CD8-positive, alpha-beta memory T cell (primary cell): ENCODE results near the gene ARF1. TPM values are rescaled to one million over a fixed set of nuclear protein-coding genes. Genes with fewer than 3 reads are reported as not detected.

Experiments used
- CTCF ChIA-PET: fragments of 350-600 bp; sonication (Branson Sonifier 250); formaldehyde crosslinking; loops from one replicate; lab custom pipeline; 2021; ENCODE audit warnings: antibody characterized with exemption; lab: Charles Lee
- POLR2A ChIA-PET: fragments of 350-600 bp; sonication (Branson Sonifier 250); formaldehyde crosslinking; loops from one replicate; lab custom pipeline; 2021; ENCODE audit warnings: antibody characterized with exemption; lab: Charles Lee
- DNase-seq, 5 donors: peaks; one replicate each; pipeline versions ENCODE4 v3.0.0 to v3.0.0-alpha.2; 2020 to 2022; ENCODE audit warnings: mixed read lengths in 1 of 5
- H3K27ac ChIP-seq: one replicate; pipeline ENCODE4 v1.7.0; 2013; ENCODE audit warnings: low read depth, mild to moderate bottlenecking, low read length, moderate library complexity
- H3K27me3 ChIP-seq: 2 replicates; pipeline ENCODE4 v1.7.0; 2013; ENCODE audit warnings: low read length, mild to moderate bottlenecking; ENCODE audit not compliant: insufficient read depth, poor library complexity, severe bottlenecking
- H3K36me3 ChIP-seq: 2 replicates; pipeline ENCODE4 v1.7.0; 2013; ENCODE audit warnings: mild to moderate bottlenecking, low read length, moderate library complexity; ENCODE audit not compliant: insufficient read depth
- H3K4me1 ChIP-seq: 2 replicates; pipeline ENCODE4 v1.7.0; 2013; ENCODE audit warnings: mild to moderate bottlenecking, low read length, moderate library complexity; ENCODE audit not compliant: insufficient read depth
- H3K4me3 ChIP-seq: 2 replicates; pipeline ENCODE4 v1.7.0; 2013; ENCODE audit warnings: mild to moderate bottlenecking, low read length
- H3K9me3 ChIP-seq: 2 replicates; pipeline ENCODE4 v1.7.0; 2013; ENCODE audit warnings: mild to moderate bottlenecking, low read length
- H3K27ac Mint-ChIP-seq, 8 donors: one replicate each; pipeline ENCODE4 v1.8.0; 2020 to 2021; ENCODE audit warnings: mixed read lengths in 8 of 8, mild to moderate bottlenecking in 6 of 8, inconsistent platforms in 3 of 8, moderate library complexity in 3 of 8
- H3K27me3 Mint-ChIP-seq, 2 donors: one replicate each; pipeline ENCODE4 v1.8.0; 2020 to 2021; ENCODE audit warnings: mixed read lengths in 2 of 2, mild to moderate bottlenecking in 1 of 2, moderate library complexity in 1 of 2
- H3K36me3 Mint-ChIP-seq, 3 donors: one replicate each; pipeline ENCODE4 v1.8.0; 2020 to 2021; ENCODE audit warnings: mixed read lengths in 3 of 3, inconsistent platforms in 1 of 3, mild to moderate bottlenecking in 1 of 3
- H3K4me1 Mint-ChIP-seq, 3 donors: one replicate each; pipeline ENCODE4 v1.8.0; 2020 to 2021; ENCODE audit warnings: mixed read lengths in 3 of 3, inconsistent platforms in 1 of 3, mild to moderate bottlenecking in 1 of 3
- H3K4me3 Mint-ChIP-seq, 7 donors: one replicate each; pipeline ENCODE4 v1.8.0; 2020 to 2021; ENCODE audit warnings: mixed read lengths in 7 of 7, mild to moderate bottlenecking in 6 of 7, moderate library complexity in 4 of 7, inconsistent platforms in 2 of 7
- H3K9me3 Mint-ChIP-seq, 5 donors: one replicate each; pipeline ENCODE4 v1.8.0; 2020 to 2022; ENCODE audit warnings: mixed read lengths in 5 of 5, mild to moderate bottlenecking in 3 of 5, moderate library complexity in 2 of 5, inconsistent platforms in 1 of 5
- polyA plus RNA-seq: library from polyadenylated mRNA; unstranded; fragments of 300-500 nt; fragmentation: Illumina TruSeq; gene quantifications from one replicate; pipeline ENCODE4 v1.2.3, GENCODE V29; 2021
- total RNA-seq, 2 experiments: library from RNA; stranded (reverse); gene quantifications; one replicate each; pipeline ENCODE4 v1.2.3, GENCODE V29; 2021

Gene ARF1
- total and polyA plus RNA-seq, 3 experiments from 2014 or later: 379 to 569 (median 379) TPM

GRCh38 chr1:228083871-228084278 is 1.4 kb downstream of the ARF1 start:
- peaks cover 61% of the 10 kb centered on the region for H3K4me1 ChIP-seq
- POLR2A ChIA-PET: interaction anchor here (0.9 to 1.3 kb wide), 2 partner anchors 15 to 56 kb away, joined by 3 read pairs; partner anchors contain the start of gene GUK1
- Mint-ChIP-seq H3K9me3 (no peaks in the 10 kb centered on the region), H3K4me3 (peak overlapping the region; percentile 94 to 98 (median 96)), H3K36me3 (peaks cover 0 to 38% (median 8%) of the 10 kb centered on the region in 3 donors), H3K4me1 (peaks cover 58 to 74% (median 63%) of the 10 kb centered on the region in 3 donors), H3K27me3 (peaks cover 0 to 2% of the 10 kb centered on the region in 2 donors), H3K27ac (peak overlapping the region; percentile 92 to 99 (median 98))
- peak overlapping the region; percentile 94 for H3K4me3 ChIP-seq
- peak overlapping the region; percentile 96 for H3K27ac ChIP-seq
- H3K27me3 ChIP-seq: no peaks in the 10 kb centered on the region
- CTCF ChIA-PET: interaction anchor here (1.6 to 1.8 kb wide), 2 partner anchors 15 to 18 kb away, joined by 4 to 5 read pairs; no protein-coding TSS in a partner anchor
- no peak for DNase-seq
- no peaks in the 10 kb centered on the region for H3K9me3 ChIP-seq
- peaks cover 6% of the 10 kb centered on the region for H3K36me3 ChIP-seq

GRCh38 chr1:228084325-228084724 is 1.8 kb downstream of the ARF1 start:
- H3K4me3 ChIP-seq: peak overlapping the region; percentile 94
- Mint-ChIP-seq H3K36me3 (peaks cover 0 to 43% (median 8%) of the 10 kb centered on the region in 3 donors), H3K4me3 (peak overlapping the region; percentile 94 to 98 (median 96)), H3K27me3 (peaks cover 0 to 3% of the 10 kb centered on the region in 2 donors), H3K27ac (peak overlapping the region; percentile 92 to 99 (median 98)), H3K4me1 (peaks cover 62 to 76% (median 68%) of the 10 kb centered on the region in 3 donors), H3K9me3 (no peaks in the 10 kb centered on the region)
- ChIA-PET POLR2A (interaction anchor here (0.9 kb wide), 1 partner anchor 14 kb away, joined by 3 read pairs; no protein-coding TSS in a partner anchor), CTCF (interaction anchor here (1.6 to 1.8 kb wide), 2 partner anchors 14 to 18 kb away, joined by 4 to 5 read pairs; no protein-coding TSS in a partner anchor)
- no peaks in the 10 kb centered on the region for H3K27me3 ChIP-seq
- H3K9me3 ChIP-seq: no peaks in the 10 kb centered on the region
- H3K36me3 ChIP-seq: peaks cover 6% of the 10 kb centered on the region
- H3K4me1 ChIP-seq: peaks cover 65% of the 10 kb centered on the region
- H3K27ac ChIP-seq: peak overlapping the region; percentile 96
- DNase-seq: no peak

- DNase-seq: no peak
- Histone ChIP-seq H3K9me3 (no peaks in the 10 kb centered on the region), H3K4me3 (peak overlapping the region; percentile 94), H3K36me3 (peaks cover 7% of the 10 kb centered on the region), H3K27ac (peak overlapping the region; percentile 96), H3K4me1 (peaks cover 70% of the 10 kb centered on the region), H3K27me3 (no peaks in the 10 kb centered on the region)
- Mint-ChIP-seq H3K27ac (peak overlapping the region; percentile 92 to 99 (median 98)), H3K36me3 (peaks cover 0 to 46% (median 8%) of the 10 kb centered on the region in 3 donors), H3K27me3 (peaks cover 0 to 3% of the 10 kb centered on the region in 2 donors), H3K4me1 (peaks cover 65 to 79% (median 72%) of the 10 kb centered on the region in 3 donors), H3K4me3 (peak overlapping the region; percentile 94 to 98 (median 96)), H3K9me3 (no peaks in the 10 kb centered on the region)
- ChIA-PET POLR2A (no interaction called here), CTCF (interaction anchor here (1.6 to 1.8 kb wide), 2 partner anchors 14 to 17 kb away, joined by 4 to 5 read pairs; no protein-coding TSS in a partner anchor)
Measured at GRCh38 chr1:228084797-228085196, 2.3 kb downstream of the ARF1 start.

- Mint-ChIP-seq H3K27me3 (peaks cover 0 to 3% of the 10 kb centered on the region in 2 donors), H3K27ac (peak overlapping the region; percentile 92 to 99 (median 98)), H3K36me3 (peaks cover 0 to 48% (median 8%) of the 10 kb centered on the region in 3 donors), H3K9me3 (no peaks in the 10 kb centered on the region), H3K4me3 (peak overlapping the region; percentile 94 to 98 (median 96)), H3K4me1 (peaks cover 71 to 80% (median 78%) of the 10 kb centered on the region in 3 donors)
- no peak for DNase-seq
- Histone ChIP-seq H3K36me3 (peaks cover 14% of the 10 kb centered on the region), H3K4me1 (peaks cover 76% of the 10 kb centered on the region), H3K27me3 (no peaks in the 10 kb centered on the region), H3K27ac (no peak overlapping the region), H3K9me3 (no peaks in the 10 kb centered on the region), H3K4me3 (peak overlapping the region; percentile 94)
- CTCF ChIA-PET: interaction anchor here (1.6 to 1.7 kb wide), 2 partner anchors 17 to 24 kb away, joined by 3 to 5 read pairs; no protein-coding TSS in a partner anchor
- POLR2A ChIA-PET: interaction anchor here (1.1 kb wide), 1 partner anchor 18 kb away, joined by 4 read pairs; no protein-coding TSS in a partner anchor
Measured at GRCh38 chr1:228085287-228085951, 2.9 kb downstream of the ARF1 start.

GRCh38 chr1:228087771-228088251 is 5.3 kb downstream of the ARF1 start:
- DNase-seq: peak in 1 of 5 donors; percentile 25
- H3K27ac Mint-ChIP-seq: peak overlapping the region; percentile 90 to 99 (median 95)
- ChIA-PET POLR2A (no interaction called here), CTCF (no interaction called here)
- H3K9me3 ChIP-seq: no peaks in the 10 kb centered on the region
- H3K36me3 Mint-ChIP-seq: peaks cover 0 to 67% (median 8%) of the 10 kb centered on the region in 3 donors
- peaks cover 88% of the 10 kb centered on the region for H3K4me1 ChIP-seq
- H3K4me1 Mint-ChIP-seq: peaks cover 89 to 96% (median 94%) of the 10 kb centered on the region in 3 donors
- H3K27me3 ChIP-seq: no peaks in the 10 kb centered on the region
- no peak overlapping the region for H3K27ac ChIP-seq
- peaks cover 21% of the 10 kb centered on the region for H3K36me3 ChIP-seq
- peaks cover 0 to 3% of the 10 kb centered on the region in 2 donors for H3K27me3 Mint-ChIP-seq
- H3K4me3 Mint-ChIP-seq: peak overlapping the region; percentile 73 to 98 (median 85)
- H3K9me3 Mint-ChIP-seq: no peaks in the 10 kb centered on the region
- peak overlapping the region; percentile 17 for H3K4me3 ChIP-seq

- H3K4me1 Mint-ChIP-seq: peaks cover 88 to 96% (median 89%) of the 10 kb centered on the region in 3 donors
- Histone ChIP-seq H3K27me3 (no peaks in the 10 kb centered on the region), H3K36me3 (peaks cover 19% of the 10 kb centered on the region), H3K27ac (no peak overlapping the region), H3K4me1 (peaks cover 88% of the 10 kb centered on the region), H3K4me3 (peak overlapping the region; percentile 30), H3K9me3 (no peaks in the 10 kb centered on the region)
- H3K9me3 Mint-ChIP-seq: no peaks in the 10 kb centered on the region
- peaks cover 0 to 3% of the 10 kb centered on the region in 2 donors for H3K27me3 Mint-ChIP-seq
- H3K27ac Mint-ChIP-seq: peak overlapping the region; percentile 83 to 99 (median 95)
- peaks cover 0 to 60% (median 8%) of the 10 kb centered on the region in 3 donors for H3K36me3 Mint-ChIP-seq
- POLR2A ChIA-PET: interaction anchor here (0.8 to 0.9 kb wide), 2 partner anchors 9 to 13 kb away, joined by 3 read pairs; no protein-coding TSS in a partner anchor
- DNase-seq: peak in 3 of 5 donors; percentile 35 to 50 (median 36)
- CTCF ChIA-PET: interaction anchor here (1.7 kb wide), 1 partner anchor 21 kb away, joined by 3 read pairs; no protein-coding TSS in a partner anchor
- peak overlapping the region; percentile 78 to 96 (median 84) for H3K4me3 Mint-ChIP-seq
Measured at GRCh38 chr1:228088586-228089498, 6.3 kb downstream of the ARF1 start.
